ENCODE data around the gene TRIL.

- TF ChIP-seq CTCF (IDR thresholded peaks at IDR 0.05; ENCODE audit: insufficient read depth, low read length, poor library complexity, severe bottlenecking), result no peak
- TF ChIP-seq EZH2phosphoT487 (conservative IDR thresholded peaks at IDR 0.05; ENCODE audit: low read length), result no peak
Observed at GRCh38 chr7:28984217-28984616, 26.1 kb upstream of the TRIL start.
